GM19463 (cell line): ENCODE measurements around the gene SLC9A9.

ENCODE experiments used
- ATAC-seq: cut with Tn5 transposase; IDR thresholded peaks from one replicate; pipeline ENCODE4 v1.9.1; 2021; ENCODE audit warnings: mild to moderate bottlenecking, moderate library complexity; ENCODE audit not compliant: unreplicated experiment

Gene SLC9A9

GRCh38 chr3:143848704-143849103, 436 bp upstream of the SLC9A9 start:
- ATAC-seq = peak; percentile 1

GRCh38 chr3:143843587-143843986, 4.7 kb downstream of the SLC9A9 start:
- ATAC-seq = no peak

GRCh38 chr3:143840636-143841035, 7.6 kb downstream of the SLC9A9 start:
- no peak for ATAC-seq

- peak; percentile 56 for ATAC-seq
These were observed 8.3 kb downstream of the SLC9A9 start for GRCh38 chr3:143839980-143840379.

GRCh38 chr3:143837076-143837475, 11.2 kb downstream of the SLC9A9 start:
- ATAC-seq = no peak

GRCh38 chr3:143835312-143835711, 13.0 kb downstream of the SLC9A9 start:
- ATAC-seq = no peak

- ATAC-seq = peak; percentile 68
These were observed 15.8 kb downstream of the SLC9A9 start for GRCh38 chr3:143832433-143832832.

GRCh38 chr3:143831994-143832393, 16.3 kb downstream of the SLC9A9 start:
- ATAC-seq = peak; percentile 69

- ATAC-seq = peak; percentile 32
These were observed 17.1 kb downstream of the SLC9A9 start for GRCh38 chr3:143831208-143831607.

- no peak for ATAC-seq
These were observed 17.5 kb downstream of the SLC9A9 start for GRCh38 chr3:143830786-143831185.

GRCh38 chr3:143830063-143830462, 18.2 kb downstream of the SLC9A9 start:
- no peak for ATAC-seq

GRCh38 chr3:143827425-143827824, 20.8 kb downstream of the SLC9A9 start:
- no peak for ATAC-seq

GRCh38 chr3:143826296-143826695, 22.0 kb downstream of the SLC9A9 start:
- no peak for ATAC-seq

GRCh38 chr3:143825513-143825912, 22.8 kb downstream of the SLC9A9 start:
- ATAC-seq = no peak

GRCh38 chr3:143824735-143825385, 23.4 kb downstream of the SLC9A9 start:
- no peak for ATAC-seq

- no peak for ATAC-seq
These were observed 25.5 kb downstream of the SLC9A9 start for GRCh38 chr3:143822798-143823197.

GRCh38 chr3:143822374-143822773, 25.9 kb downstream of the SLC9A9 start:
- no peak for ATAC-seq

- ATAC-seq = no peak
These were observed 26.4 kb downstream of the SLC9A9 start for GRCh38 chr3:143821862-143822261.

GRCh38 chr3:143820466-143821221, 27.6 kb downstream of the SLC9A9 start:
- no peak for ATAC-seq

- ATAC-seq = no peak
These were observed 28.4 kb downstream of the SLC9A9 start for GRCh38 chr3:143819890-143820289.

- peak; percentile 60 for ATAC-seq
These were observed 33.8 kb downstream of the SLC9A9 start for GRCh38 chr3:143814443-143814889.

- ATAC-seq = no peak
These were observed 35.8 kb downstream of the SLC9A9 start for GRCh38 chr3:143812481-143812880.
